Uterus (tissue), 4 donors: Measurements from ENCODE around the gene INPP5B. TPM values are rescaled to one million over a fixed set of nuclear protein-coding genes. Genes with fewer than 3 reads are reported as not detected.

ENCODE experiments used
- DNase-seq, 2 donors: peaks; one replicate each; pipeline ENCODE4 v3.0.0-alpha.2; 2019 to 2020
- H3K27ac ChIP-seq, 2 donors: fragments of 200-600 bp; sonication (generic); 1 replicate in 1 of 2; 2 replicates in 1 of 2; pipeline ENCODE4 v1.5.1; 2016 to 2018
- H3K27me3 ChIP-seq, 2 donors: fragments of 200-600 bp; sonication (generic); one replicate each; pipeline ENCODE4 v1.5.1; 2018 to 2019; ENCODE audit warnings: control low read depth in 1 of 2
- H3K36me3 ChIP-seq, 2 donors: fragments of 200-600 bp; sonication (generic); one replicate each; pipeline ENCODE4 v1.5.1; 2019; ENCODE audit warnings: control low read depth in 1 of 2
- H3K4me1 ChIP-seq, 2 donors: fragments of 200-600 bp; sonication (generic); one replicate each; pipeline ENCODE4 v1.5.1; 2018 to 2019; ENCODE audit warnings: control low read depth in 1 of 2
- H3K4me3 ChIP-seq, 2 donors: fragments of 200-600 bp; sonication (generic); 1 replicate in 1 of 2; 2 replicates in 1 of 2; pipeline ENCODE4 v1.5.1; 2018 to 2019; ENCODE audit warnings: mild to moderate bottlenecking in 1 of 2
- H3K9me3 ChIP-seq, 2 donors: fragments of 200-600 bp; sonication (generic); one replicate each; pipeline ENCODE4 v1.5.1; 2019; ENCODE audit warnings: control low read depth in 1 of 2
- POLR2A ChIP-seq, 2 donors: fragments of 450-650 bp; IDR thresholded peaks; one replicate each; pipeline ENCODE4 v1.6.1; 2016; ENCODE audit warnings: antibody characterized with exemption in 2 of 2, mild to moderate bottlenecking in 1 of 2, moderate library complexity in 1 of 2
- intact Hi-C: fragments of 100-400 bp; cut with DNase I; formaldehyde crosslinking; loops from one replicate; pipeline ENCODE4 v1.15.1; 2023; ENCODE audit warnings: low total_unique reads
- total RNA-seq, 4 donors: library from RNA; depleted of rRNA in 3 of 4; stranded (reverse); fragments of >200 nt in 3 of 4; gene quantifications; one replicate each; pipeline versions ENCODE4 v1.1.0 to v1.2.4, GENCODE V29; 2014 to 2023
- TF ChIP-seq, protein P1 (sequence below), 4 experiments: fragments of 200-600 bp in 2 of 4; fragments of 450-650 bp in 2 of 4; sonication (generic) in 2 of 4; IDR thresholded peaks; one replicate each; pipeline ENCODE4 v1.5.1; 2016 to 2019; ENCODE audit warnings: antibody characterized with exemption in 4 of 4, mild to moderate bottlenecking in 2 of 4, moderate library complexity in 1 of 4
- donor health status: DM: yes; HTN: yes; CAD: no.

The INPP5B gene
- total RNA-seq, 4 donors from 2014 or later, result 20.2 to 79.4 (median 46.8) TPM

DNA sequence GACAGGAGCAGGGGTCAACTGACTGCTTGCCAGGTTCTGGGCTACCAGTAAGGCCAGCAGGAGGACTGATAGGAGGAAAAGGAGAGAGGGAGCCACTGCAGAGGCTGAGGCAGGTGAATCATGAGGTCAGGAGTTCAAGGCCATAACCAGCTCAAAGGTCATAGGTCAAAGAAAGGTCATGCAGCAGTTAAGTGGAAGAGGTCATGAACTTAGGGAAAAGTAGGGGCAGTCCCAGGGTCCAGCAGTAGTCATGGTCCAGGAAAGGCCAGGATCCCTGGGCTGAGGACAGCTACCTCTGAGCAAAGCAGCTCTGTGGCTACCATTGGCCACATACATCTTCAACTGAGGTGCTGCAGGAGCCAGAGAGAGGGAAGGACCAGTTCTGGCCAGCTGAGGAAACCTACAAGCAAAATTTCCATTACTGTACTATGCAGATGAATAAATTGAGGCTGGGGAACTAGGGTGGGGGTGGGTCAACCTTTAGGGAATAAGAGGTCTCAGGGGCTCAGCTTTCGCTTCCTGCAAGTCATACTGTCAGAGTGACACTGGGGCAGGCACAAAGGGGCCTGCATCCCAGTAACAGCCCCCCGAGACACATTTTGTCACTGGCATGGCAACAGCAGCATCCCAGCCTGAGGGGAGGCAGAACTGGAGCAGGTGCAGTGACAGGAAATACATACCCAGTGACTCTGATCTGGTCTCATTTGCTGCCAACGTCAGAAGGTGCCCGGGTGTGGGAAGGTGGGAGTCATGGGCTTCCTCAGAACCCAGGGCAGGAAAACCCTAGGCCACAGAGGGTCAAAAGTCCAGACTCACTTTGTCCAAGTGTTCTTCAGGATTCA is 5.2 kb upstream of the INPP5B start:
- Histone ChIP-seq H3K27me3 (no peaks in the 10 kb centered on the region), H3K4me3 (no peak overlapping the region), H3K9me3 (no peaks in the 10 kb centered on the region), H3K4me1 (no peaks in the 10 kb centered on the region), H3K36me3 (no peaks in the 10 kb centered on the region), H3K27ac (no peak overlapping the region)
- intact Hi-C loops, result no loop called here
- TF ChIP-seq POLR2A (IDR thresholded peaks at IDR 0.05), result no peak
- TF ChIP-seq, protein P1, sequence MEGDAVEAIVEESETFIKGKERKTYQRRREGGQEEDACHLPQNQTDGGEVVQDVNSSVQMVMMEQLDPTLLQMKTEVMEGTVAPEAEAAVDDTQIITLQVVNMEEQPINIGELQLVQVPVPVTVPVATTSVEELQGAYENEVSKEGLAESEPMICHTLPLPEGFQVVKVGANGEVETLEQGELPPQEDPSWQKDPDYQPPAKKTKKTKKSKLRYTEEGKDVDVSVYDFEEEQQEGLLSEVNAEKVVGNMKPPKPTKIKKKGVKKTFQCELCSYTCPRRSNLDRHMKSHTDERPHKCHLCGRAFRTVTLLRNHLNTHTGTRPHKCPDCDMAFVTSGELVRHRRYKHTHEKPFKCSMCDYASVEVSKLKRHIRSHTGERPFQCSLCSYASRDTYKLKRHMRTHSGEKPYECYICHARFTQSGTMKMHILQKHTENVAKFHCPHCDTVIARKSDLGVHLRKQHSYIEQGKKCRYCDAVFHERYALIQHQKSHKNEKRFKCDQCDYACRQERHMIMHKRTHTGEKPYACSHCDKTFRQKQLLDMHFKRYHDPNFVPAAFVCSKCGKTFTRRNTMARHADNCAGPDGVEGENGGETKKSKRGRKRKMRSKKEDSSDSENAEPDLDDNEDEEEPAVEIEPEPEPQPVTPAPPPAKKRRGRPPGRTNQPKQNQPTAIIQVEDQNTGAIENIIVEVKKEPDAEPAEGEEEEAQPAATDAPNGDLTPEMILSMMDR (IDR thresholded peaks at IDR 0.05), result no peak
- no peak for DNase-seq

DNA sequence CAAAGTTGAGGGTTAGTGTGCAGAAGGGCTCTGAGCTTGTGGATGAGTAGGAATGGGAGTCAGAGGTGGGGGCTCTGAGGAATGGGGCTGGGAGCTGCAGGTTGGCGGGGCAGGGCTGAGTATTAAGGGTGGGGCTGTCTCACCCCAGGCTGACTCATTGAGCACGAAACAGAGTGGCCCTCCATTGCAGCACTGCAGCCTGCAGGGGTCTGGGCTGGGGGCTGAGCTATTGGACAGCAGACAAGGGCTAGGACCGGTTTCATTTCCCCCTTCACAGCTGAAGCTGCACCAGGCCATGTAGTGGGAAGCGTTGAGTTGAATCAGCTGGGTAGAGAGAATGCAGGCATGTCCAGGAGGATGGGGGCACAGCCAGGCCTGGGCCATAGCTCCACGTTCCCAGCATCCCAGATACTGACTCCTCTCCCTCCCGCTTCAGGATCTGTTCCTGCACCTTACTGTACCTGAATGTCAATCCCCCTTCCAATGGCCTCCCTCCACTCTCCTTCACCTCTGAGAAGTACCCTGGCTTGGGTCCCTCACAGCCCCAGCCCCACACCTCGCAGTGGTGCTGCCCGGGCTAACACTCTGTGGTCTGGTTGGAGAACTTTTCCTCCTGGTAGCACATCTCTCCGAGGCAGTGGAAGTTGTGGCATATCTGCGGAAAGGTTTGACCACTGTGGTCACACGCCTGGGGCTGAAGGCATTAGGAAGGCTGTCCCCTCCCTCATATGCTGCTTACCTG is 4.4 kb upstream of the INPP5B start:
- Histone ChIP-seq H3K4me1 (no peaks in the 10 kb centered on the region), H3K27ac (no peak overlapping the region), H3K36me3 (no peaks in the 10 kb centered on the region), H3K9me3 (no peaks in the 10 kb centered on the region), H3K4me3 (no peak overlapping the region), H3K27me3 (no peaks in the 10 kb centered on the region)
- DNase-seq, result no peak
- TF ChIP-seq, protein P1 (IDR thresholded peaks at IDR 0.05), result no peak
- no peak for TF ChIP-seq POLR2A (IDR thresholded peaks at IDR 0.05)
- intact Hi-C loops, result no loop called here

DNA sequence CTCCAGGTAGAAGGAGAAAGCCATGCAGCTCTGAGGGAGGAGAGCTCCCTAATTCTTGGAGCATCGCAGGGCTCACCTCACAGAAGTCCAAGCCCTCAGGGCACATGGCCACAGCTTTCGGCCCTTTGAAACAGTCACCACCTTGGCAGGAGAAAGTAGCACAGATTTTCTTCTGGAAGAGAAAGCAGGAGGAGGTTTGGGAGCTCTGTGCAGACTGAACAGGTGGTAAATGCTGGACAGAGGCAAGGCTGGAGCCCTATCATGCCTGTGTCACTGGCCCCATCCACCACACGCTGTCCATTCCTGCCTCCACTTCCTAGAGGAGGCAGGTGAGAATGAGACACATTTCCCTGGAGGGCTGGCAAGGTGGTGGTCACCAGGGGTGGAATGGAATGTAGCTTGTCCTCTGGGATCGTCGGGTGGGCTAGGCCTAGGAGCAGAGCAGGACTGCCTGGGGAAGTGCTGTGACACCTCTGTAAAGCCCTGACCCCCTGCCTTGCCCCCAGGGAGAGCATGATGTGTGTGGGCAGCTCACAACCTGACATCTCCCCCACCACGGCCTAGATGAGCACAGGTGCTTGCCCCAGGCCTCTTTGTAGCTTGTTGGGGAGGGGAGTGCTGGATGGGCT is 2.8 kb upstream of the INPP5B start:
- DNase-seq, result no peak
- Histone ChIP-seq H3K4me3 (no peak overlapping the region), H3K36me3 (no peaks in the 10 kb centered on the region), H3K27ac (no peak overlapping the region), H3K9me3 (no peaks in the 10 kb centered on the region), H3K4me1 (no peaks in the 10 kb centered on the region), H3K27me3 (no peaks in the 10 kb centered on the region)
- TF ChIP-seq, protein P1 (IDR thresholded peaks at IDR 0.05), result no peak
- TF ChIP-seq POLR2A (IDR thresholded peaks at IDR 0.05), result no peak
- intact Hi-C loops, result no loop called here

DNA sequence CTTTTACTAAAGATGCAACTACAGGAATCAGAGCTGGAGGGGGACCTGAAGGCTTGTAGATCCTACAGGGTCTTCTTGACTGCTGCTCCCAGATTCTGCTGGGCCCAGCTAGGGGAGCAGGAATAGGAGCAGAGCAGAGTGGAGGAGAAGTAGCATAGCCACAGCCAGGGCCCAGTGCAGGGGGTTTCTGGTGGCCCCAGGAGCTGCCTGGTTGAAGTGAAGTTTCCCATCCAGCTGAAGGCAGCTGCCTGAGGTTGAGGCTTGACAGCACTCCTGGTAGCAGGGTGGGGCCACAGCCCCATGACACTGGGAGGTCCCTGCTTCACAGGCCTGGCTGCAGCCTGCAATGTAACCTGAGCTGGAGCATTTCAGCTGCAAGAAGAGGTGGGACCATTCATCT is 2.0 kb upstream of the INPP5B start:
- intact Hi-C loops, result no loop called here
- no peak for DNase-seq
- H3K4me3 ChIP-seq, result no peak overlapping the region
- no peaks in the 10 kb centered on the region for H3K4me1 ChIP-seq
- TF ChIP-seq, protein P1 (IDR thresholded peaks at IDR 0.05), result no peak
- no peak for TF ChIP-seq POLR2A (IDR thresholded peaks at IDR 0.05)
- H3K9me3 ChIP-seq, result no peaks in the 10 kb centered on the region
- no peaks in the 10 kb centered on the region for H3K36me3 ChIP-seq
- H3K27me3 ChIP-seq, result no peaks in the 10 kb centered on the region
- H3K27ac ChIP-seq, result no peak overlapping the region

DNA sequence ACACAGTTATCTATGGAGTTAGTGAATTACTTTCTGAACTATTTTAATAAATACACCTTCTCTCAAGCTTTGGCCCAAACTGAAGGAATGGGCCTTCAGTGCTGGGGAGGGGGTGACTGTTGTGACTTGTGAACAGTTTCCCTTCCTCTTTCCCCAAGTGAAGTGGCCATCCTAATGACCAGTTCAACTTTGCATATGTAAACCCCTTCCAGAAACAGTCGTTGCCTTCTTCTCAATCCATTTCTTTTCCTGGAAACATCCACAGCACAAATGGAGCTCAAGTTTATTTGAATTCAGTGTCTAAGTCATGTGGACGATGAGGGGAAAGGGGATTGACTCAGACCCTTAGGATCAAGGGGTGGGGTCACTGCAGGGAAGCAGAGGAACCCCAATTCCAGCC is 1.3 kb upstream of the INPP5B start:
- Histone ChIP-seq H3K27me3 (no peaks in the 10 kb centered on the region), H3K4me3 (no peak overlapping the region), H3K27ac (no peak overlapping the region), H3K9me3 (no peaks in the 10 kb centered on the region), H3K36me3 (no peaks in the 10 kb centered on the region), H3K4me1 (no peaks in the 10 kb centered on the region)
- intact Hi-C loops, result no loop called here
- TF ChIP-seq, protein P1 (IDR thresholded peaks at IDR 0.05), result no peak
- TF ChIP-seq POLR2A (IDR thresholded peaks at IDR 0.05), result no peak
- DNase-seq, result no peak
